CD4-positive, alpha-beta T cell treated with Interferon gamma for 1 hour (primary cell): ENCODE results near the gene AKAP9.
"Not testable (repeated sequence)": the region's sequence is repeated elsewhere in the genome, so short reads cannot be mapped to it uniquely, and the experiment has no call there.

ENCODE experiments used
- DNase-seq: peaks from one replicate; pipeline ENCODE4 v3.0.0-alpha.2; 2020

The AKAP9 gene

GRCh38 chr7:92141161-92141560 lies 200.5 kb downstream of the AKAP9 start:
- no peak for DNase-seq

GRCh38 chr7:92142791-92143190 lies 202.1 kb downstream of the AKAP9 start:
- not testable (repeated sequence) for DNase-seq

GRCh38 chr7:92143192-92143880 lies 202.7 kb downstream of the AKAP9 start:
- not testable (repeated sequence) for DNase-seq

- no peak for DNase-seq
Observed at GRCh38 chr7:92149736-92150239, 209.1 kb downstream of the AKAP9 start.

GRCh38 chr7:92150450-92151017 lies 209.9 kb downstream of the AKAP9 start:
- no peak for DNase-seq

- DNase-seq = no peak
Observed at GRCh38 chr7:92155108-92155739, 214.6 kb downstream of the AKAP9 start.

- DNase-seq = no peak
Observed at GRCh38 chr7:92156990-92157389, 216.3 kb downstream of the AKAP9 start.

GRCh38 chr7:92158660-92159575 lies 218.3 kb downstream of the AKAP9 start:
- DNase-seq = no peak
